ENCODE data around the gene GJB1. TPM values are rescaled to one million over a fixed set of nuclear protein-coding genes. Genes with fewer than 3 reads are reported as not detected.

Gene GJB1
- total RNA-seq, 1 experiment from 2014 or later, result not detected

GRCh38 chrX:71216485-71216884, 6.5 kb upstream of the GJB1 start:
- H3K27me3 ChIP-seq (replicated peaks; ENCODE audit: insufficient read depth, low read depth, low read length, poor library complexity), result no peaks in the 10 kb centered on the region
- no peak overlapping the region for H3K27ac ChIP-seq (ENCODE audit: low read depth, low read length, poor library complexity, severe bottlenecking)
- intact Hi-C loops (cut with micrococcal nuclease; ENCODE audit: unreplicated experiment), result no loop called here
- H3K36me3 ChIP-seq (ENCODE audit: insufficient read depth, low read length, poor library complexity, severe bottlenecking), result no peaks in the 10 kb centered on the region
- H3K4me3 ChIP-seq (ENCODE audit: low read depth, low read length, poor library complexity, severe bottlenecking), result no peak overlapping the region
- no peaks in the 10 kb centered on the region for H3K9me3 ChIP-seq (ENCODE audit: low read depth, low read length, poor library complexity, severe bottlenecking)
- TF ChIP-seq CTCF (conservative IDR thresholded peaks at IDR 0.05; ENCODE audit: low read depth, low read length) (no peak), EZH2 (IDR thresholded peaks at IDR 0.05; ENCODE audit: borderline replicate concordance, low read depth, low read length, poor library complexity, severe bottlenecking) (no peak)
- CTCF ChIA-PET, result no interaction called here
- BruUV-seq (replicated peaks), result no TSS peak
- no peaks in the 10 kb centered on the region for H3K4me1 ChIP-seq (ENCODE audit: insufficient read depth, low read length, poor library complexity, severe bottlenecking)
- DNase-seq (ENCODE audit: low spot score), result no peak
- POLR2A ChIA-PET (ENCODE audit: low non-redundant PET), result no interaction called here

GRCh38 chrX:71217298-71217697, 5.7 kb upstream of the GJB1 start:
- Histone ChIP-seq H3K27me3 (replicated peaks; ENCODE audit: insufficient read depth, low read depth, low read length, poor library complexity) (no peaks in the 10 kb centered on the region), H3K4me1 (ENCODE audit: insufficient read depth, low read length, poor library complexity, severe bottlenecking) (no peaks in the 10 kb centered on the region), H3K4me3 (ENCODE audit: low read depth, low read length, poor library complexity, severe bottlenecking) (no peak overlapping the region), H3K9me3 (ENCODE audit: low read depth, low read length, poor library complexity, severe bottlenecking) (no peaks in the 10 kb centered on the region), H3K27ac (ENCODE audit: low read depth, low read length, poor library complexity, severe bottlenecking) (no peak overlapping the region), H3K36me3 (ENCODE audit: insufficient read depth, low read length, poor library complexity, severe bottlenecking) (no peaks in the 10 kb centered on the region)
- TF ChIP-seq CTCF (conservative IDR thresholded peaks at IDR 0.05; ENCODE audit: low read depth, low read length) (no peak), EZH2 (IDR thresholded peaks at IDR 0.05; ENCODE audit: borderline replicate concordance, low read depth, low read length, poor library complexity, severe bottlenecking) (no peak)
- no TSS peak for BruUV-seq (replicated peaks)
- intact Hi-C loops (cut with micrococcal nuclease; ENCODE audit: unreplicated experiment), result no loop called here
- ChIA-PET CTCF (no interaction called here), POLR2A (ENCODE audit: low non-redundant PET) (no interaction called here)
- DNase-seq (ENCODE audit: low spot score), result no peak

- Histone ChIP-seq H3K36me3 (ENCODE audit: insufficient read depth, low read length, poor library complexity, severe bottlenecking) (no peaks in the 10 kb centered on the region), H3K27ac (ENCODE audit: low read depth, low read length, poor library complexity, severe bottlenecking) (no peak overlapping the region), H3K4me3 (ENCODE audit: low read depth, low read length, poor library complexity, severe bottlenecking) (no peak overlapping the region), H3K9me3 (ENCODE audit: low read depth, low read length, poor library complexity, severe bottlenecking) (no peaks in the 10 kb centered on the region), H3K4me1 (ENCODE audit: insufficient read depth, low read length, poor library complexity, severe bottlenecking) (no peaks in the 10 kb centered on the region), H3K27me3 (replicated peaks; ENCODE audit: insufficient read depth, low read depth, low read length, poor library complexity) (no peaks in the 10 kb centered on the region)
- ChIA-PET POLR2A (ENCODE audit: low non-redundant PET) (no interaction called here), CTCF (no interaction called here)
- TF ChIP-seq CTCF (conservative IDR thresholded peaks at IDR 0.05; ENCODE audit: low read depth, low read length) (no peak), EZH2 (IDR thresholded peaks at IDR 0.05; ENCODE audit: borderline replicate concordance, low read depth, low read length, poor library complexity, severe bottlenecking) (no peak)
- intact Hi-C loops (cut with micrococcal nuclease; ENCODE audit: unreplicated experiment), result no loop called here
- DNase-seq (ENCODE audit: low spot score), result no peak
- no TSS peak for BruUV-seq (replicated peaks)
Measured at GRCh38 chrX:71221145-71221544, 1.9 kb upstream of the GJB1 start.

Data from A673 (cell line).